HG03064 (cell line): ENCODE data around the gene OTUD3.
"Not testable (repeated sequence)": the region's sequence is repeated elsewhere in the genome, so short reads cannot be mapped to it uniquely, and the experiment has no call there.

Experiments used
- ATAC-seq: cut with Tn5 transposase; IDR thresholded peaks from one replicate; pipeline ENCODE4 v1.9.1; 2021; ENCODE audit warnings: low read depth; ENCODE audit not compliant: unreplicated experiment

Gene OTUD3

GRCh38 chr1:19909971-19910370 is 27.8 kb downstream of the OTUD3 start:
- no peak for ATAC-seq

GRCh38 chr1:19910650-19911049 is 28.5 kb downstream of the OTUD3 start:
- no peak for ATAC-seq

- ATAC-seq = no peak
Observed at GRCh38 chr1:19918057-19918456, 35.9 kb downstream of the OTUD3 start.

DNA sequence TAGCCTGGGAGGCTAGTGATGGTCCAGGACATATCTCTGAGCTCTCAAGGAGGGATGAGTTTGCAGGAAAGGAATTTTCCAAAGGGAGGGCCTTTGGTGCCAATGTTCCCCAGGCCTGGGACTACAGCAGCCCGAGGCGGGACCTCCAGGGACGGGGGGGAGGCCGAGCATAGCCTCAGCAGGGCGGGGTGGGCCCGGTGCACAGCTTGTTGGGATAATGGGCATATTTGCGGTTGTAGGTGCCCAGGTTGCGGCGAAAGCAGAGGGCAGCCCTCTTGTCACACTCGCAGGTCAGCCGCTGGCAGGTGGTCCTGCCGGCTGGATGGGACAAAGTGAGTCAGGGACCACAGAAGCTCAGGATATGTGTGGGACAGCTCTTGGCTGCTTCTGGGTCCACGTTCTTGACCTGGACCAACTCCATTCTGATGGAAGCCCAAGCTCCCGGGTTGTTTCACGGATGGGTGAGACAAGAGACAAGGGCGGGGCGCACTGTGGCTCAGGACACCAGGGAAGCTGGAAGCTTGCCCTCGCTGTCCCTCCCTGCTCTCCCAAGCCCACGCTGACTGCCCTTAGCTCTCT is 38.0 kb downstream of the OTUD3 start:
- ATAC-seq = no peak

- no peak for ATAC-seq
Observed at GRCh38 chr1:19921310-19921709, 39.1 kb downstream of the OTUD3 start.

DNA sequence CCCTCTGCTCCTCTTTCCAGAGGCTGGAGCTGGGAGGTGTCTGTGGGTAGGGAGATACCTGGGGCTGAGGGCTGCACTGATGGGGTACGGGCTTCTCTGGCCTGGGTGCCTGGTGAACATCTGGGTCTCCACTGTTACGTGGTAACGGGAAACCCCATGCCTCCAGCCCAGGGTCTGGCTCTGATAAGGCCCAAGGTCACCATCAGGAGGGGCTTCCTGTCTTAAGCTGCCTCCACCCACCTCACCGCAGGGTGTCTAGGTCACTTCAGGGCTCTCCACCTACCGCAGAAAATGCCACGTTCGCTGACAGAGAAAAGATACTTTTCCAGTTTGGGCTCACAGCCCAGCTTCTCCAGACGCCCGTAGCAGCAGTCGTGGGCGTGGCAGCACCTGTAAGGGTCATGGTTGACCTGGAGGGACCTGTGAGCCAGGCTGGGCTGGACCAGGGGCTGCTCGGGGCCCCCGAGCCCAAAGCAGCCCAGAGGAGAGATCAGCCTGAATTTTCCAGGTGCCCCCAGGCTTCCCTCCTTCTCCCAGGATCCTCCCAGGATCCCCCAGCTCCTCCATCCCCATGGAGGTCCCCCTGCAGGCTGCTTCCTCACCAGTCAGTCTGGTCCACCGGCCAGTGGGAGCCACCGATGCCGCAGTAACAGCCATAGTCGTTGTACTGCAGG is 40.0 kb downstream of the OTUD3 start:
- ATAC-seq = no peak

GRCh38 chr1:19923137-19923952 is 41.1 kb downstream of the OTUD3 start, which contains the start of gene PLA2G2E:
TSS of gene PLA2G2E (minus strand) at chr1:19923617. CDS start at chr1:19923559, 58 bp downstream.
- ATAC-seq = no peak

GRCh38 chr1:19923953-19924346 is 41.8 kb downstream of the OTUD3 start:
- no peak for ATAC-seq

DNA sequence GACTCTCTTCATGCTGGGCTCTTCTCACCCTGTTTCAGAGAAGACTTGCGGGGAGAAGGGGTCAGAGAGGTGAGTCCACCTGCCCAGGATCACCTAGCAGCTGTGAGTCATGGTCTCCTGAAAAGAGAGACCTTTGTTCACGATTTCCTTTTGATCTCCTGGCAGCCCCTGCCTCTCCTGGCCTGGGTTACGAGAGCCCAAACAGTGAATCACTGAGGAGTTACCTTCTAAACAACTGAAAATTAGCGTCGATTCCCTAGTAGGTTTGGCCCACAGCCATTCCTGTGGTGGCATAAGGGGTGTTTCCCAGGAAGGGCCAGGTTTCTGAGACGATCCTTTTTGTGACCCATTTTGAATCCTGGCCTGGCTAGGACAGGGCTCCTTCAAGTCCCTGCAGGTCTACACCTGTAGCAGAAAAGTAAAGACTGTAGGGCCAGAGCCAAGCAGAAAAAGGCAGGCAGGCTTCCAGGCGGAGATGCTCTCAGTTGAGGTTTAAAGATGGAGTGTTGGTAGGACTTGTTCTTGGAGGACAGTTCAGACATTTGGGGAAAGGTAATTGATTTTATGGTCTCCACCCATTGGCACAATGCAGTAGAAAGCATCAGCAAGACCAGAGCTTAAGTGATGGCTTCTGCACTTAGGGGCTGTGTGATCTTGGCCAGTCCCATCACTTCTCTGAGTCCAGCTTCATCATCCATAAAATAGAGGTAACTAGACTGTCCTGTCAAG is 43.3 kb downstream of the OTUD3 start:
- no peak for ATAC-seq

- ATAC-seq = no peak
Observed at GRCh38 chr1:19926296-19927129, 44.3 kb downstream of the OTUD3 start.

GRCh38 chr1:19927130-19927421 is 44.9 kb downstream of the OTUD3 start:
- not testable (repeated sequence) for ATAC-seq

DNA sequence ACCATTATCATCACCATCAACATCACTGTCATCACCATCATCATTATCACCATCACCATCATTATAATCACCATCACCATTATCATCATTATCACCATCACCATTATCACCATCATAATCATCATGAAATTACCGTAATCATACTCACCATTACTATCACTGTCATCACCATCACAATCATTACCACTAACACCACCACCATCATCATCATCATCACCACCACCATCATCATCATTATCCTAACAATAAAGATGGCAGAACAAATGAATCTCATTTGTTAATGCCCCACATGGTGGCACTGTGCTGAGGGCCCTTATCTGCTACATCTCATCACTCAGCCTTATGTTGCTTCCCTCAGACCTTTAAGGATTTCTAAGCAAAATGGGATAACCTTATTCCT is 50.7 kb downstream of the OTUD3 start:
- no peak for ATAC-seq

DNA sequence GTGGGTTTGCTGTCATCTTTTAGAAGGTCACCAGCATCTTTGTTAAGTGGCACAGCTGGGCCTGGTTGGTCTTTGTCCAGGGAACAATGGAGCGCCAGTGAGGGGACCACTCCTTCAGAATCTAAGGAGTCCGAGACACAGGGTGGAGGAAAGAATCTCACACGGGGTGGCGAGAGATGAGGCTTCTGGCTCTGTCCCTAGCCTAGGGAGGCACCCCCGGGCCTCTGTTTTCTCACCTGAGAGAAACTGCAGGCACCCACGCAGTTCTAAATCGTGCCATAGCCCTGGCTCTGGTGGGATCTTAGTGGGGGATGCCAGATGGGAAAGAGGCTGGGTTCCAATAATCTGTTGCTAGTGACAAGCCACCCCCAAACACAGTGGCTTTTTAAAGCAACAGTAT is 52.1 kb downstream of the OTUD3 start:
- no peak for ATAC-seq

GRCh38 chr1:19936061-19936750 is 54.0 kb downstream of the OTUD3 start:
- no peak for ATAC-seq

- no peak for ATAC-seq
Observed at GRCh38 chr1:19938472-19938871, 56.3 kb downstream of the OTUD3 start.

GRCh38 chr1:19940486-19941205 is 58.5 kb downstream of the OTUD3 start:
- no peak for ATAC-seq

GRCh38 chr1:19941206-19941568 is 59.0 kb downstream of the OTUD3 start:
- ATAC-seq = no peak

GRCh38 chr1:19942088-19942487 is 59.9 kb downstream of the OTUD3 start:
- ATAC-seq = no peak

GRCh38 chr1:19942657-19943056 is 60.5 kb downstream of the OTUD3 start:
- ATAC-seq = no peak
